GM19468 (cell line): ENCODE measurements around the gene FTH1.
"Not testable (repeated sequence)": the region's sequence is repeated elsewhere in the genome, so short reads cannot be mapped to it uniquely, and the experiment has no call there.

Experiments used
- ATAC-seq: cut with Tn5 transposase; IDR thresholded peaks from one replicate; pipeline ENCODE4 v1.9.1; 2021; ENCODE audit warnings: mild to moderate bottlenecking, moderate library complexity, moderate number of reproducible peaks; ENCODE audit not compliant: unreplicated experiment; ENCODE audit errors: extremely low read depth

FTH1 gene

GRCh38 chr11:61964666-61965271 lies 2.7 kb downstream of the FTH1 start:
- not testable (repeated sequence) for ATAC-seq

GRCh38 chr11:61964058-61964665 lies 3.3 kb downstream of the FTH1 start:
- ATAC-seq, result no peak

- no peak for ATAC-seq
Observed at GRCh38 chr11:61963282-61964057, 4.0 kb downstream of the FTH1 start.

- ATAC-seq, result no peak
Observed at GRCh38 chr11:61963016-61963281, 4.5 kb downstream of the FTH1 start.

GRCh38 chr11:61962213-61963015 lies 5.0 kb downstream of the FTH1 start:
- no peak for ATAC-seq

- ATAC-seq, result no peak
Observed at GRCh38 chr11:61961570-61962212, 5.7 kb downstream of the FTH1 start.

- no peak for ATAC-seq
Observed at GRCh38 chr11:61960532-61960931, 6.9 kb downstream of the FTH1 start.

- ATAC-seq, result no peak
Observed at GRCh38 chr11:61959678-61960077, 7.8 kb downstream of the FTH1 start.

- ATAC-seq, result no peak
Observed at GRCh38 chr11:61959114-61959513, 8.3 kb downstream of the FTH1 start.

GRCh38 chr11:61958590-61958989 lies 8.8 kb downstream of the FTH1 start:
- ATAC-seq, result no peak

GRCh38 chr11:61957021-61957770 lies 10.2 kb downstream of the FTH1 start:
- no peak for ATAC-seq

GRCh38 chr11:61956191-61957020 lies 11.0 kb downstream of the FTH1 start:
- ATAC-seq, result no peak

GRCh38 chr11:61955422-61956135 lies 11.9 kb downstream of the FTH1 start:
- ATAC-seq, result no peak

GRCh38 chr11:61954851-61955421 lies 12.5 kb downstream of the FTH1 start:
- ATAC-seq, result no peak

- no peak for ATAC-seq
Observed at GRCh38 chr11:61954106-61954850, 13.2 kb downstream of the FTH1 start.

GRCh38 chr11:61953632-61954031 lies 13.8 kb downstream of the FTH1 start:
- not testable (repeated sequence) for ATAC-seq

GRCh38 chr11:61952882-61953281 lies 14.6 kb downstream of the FTH1 start:
- no peak for ATAC-seq
